ENCODE measurements around the gene MAGEA9B.
"Not testable (repeated sequence)": the region's sequence is repeated elsewhere in the genome, so short reads cannot be mapped to it uniquely, and the experiment has no call there.

Gene MAGEA9B

GRCh38 chrX:149587359-149587758 is at the start of gene MAGEA9B:
Gene MAGEA9B, minus strand, starts transcription at chrX:149587459. Its CDS starts 4,280 bp downstream, at chrX:149583179.
- DNase-seq (ENCODE audit: low read depth) = not testable (repeated sequence)

GRCh38 chrX:149633511-149633910 is 46.3 kb upstream of the MAGEA9B start:
- DNase-seq (ENCODE audit: low read depth) = no peak

GRCh38 chrX:149631234-149632165 is 44.2 kb upstream of the MAGEA9B start, which contains the start of gene TMEM185A:
Gene TMEM185A, minus strand, starts transcription at chrX:149631792. Its CDS starts 212 bp downstream, at chrX:149631580.
- peak; percentile 41 for DNase-seq (ENCODE audit: low read depth)

- no peak for DNase-seq (ENCODE audit: low read depth)
Measured at GRCh38 chrX:149630681-149631233, 43.5 kb upstream of the MAGEA9B start.

- no peak for DNase-seq (ENCODE audit: low read depth)
Measured at GRCh38 chrX:149629730-149630387, 42.6 kb upstream of the MAGEA9B start.

GRCh38 chrX:149628768-149629167 is 41.5 kb upstream of the MAGEA9B start:
- no peak for DNase-seq (ENCODE audit: low read depth)

GRCh38 chrX:149628280-149628679 is 41.0 kb upstream of the MAGEA9B start:
- DNase-seq (ENCODE audit: low read depth) = no peak

- not testable (repeated sequence) for DNase-seq (ENCODE audit: low read depth)
Measured at GRCh38 chrX:149626829-149627228, 39.6 kb upstream of the MAGEA9B start.

GRCh38 chrX:149619662-149620061 is 32.4 kb upstream of the MAGEA9B start:
- not testable (repeated sequence) for DNase-seq (ENCODE audit: low read depth)

- no peak for DNase-seq (ENCODE audit: low read depth)
Measured at GRCh38 chrX:149618871-149619270, 31.6 kb upstream of the MAGEA9B start.

- DNase-seq (ENCODE audit: low read depth) = no peak
Measured at GRCh38 chrX:149611623-149612175, 24.4 kb upstream of the MAGEA9B start.

GRCh38 chrX:149610511-149610910 is 23.3 kb upstream of the MAGEA9B start:
- DNase-seq (ENCODE audit: low read depth) = no peak

- no peak for DNase-seq (ENCODE audit: low read depth)
Measured at GRCh38 chrX:149607699-149608098, 20.4 kb upstream of the MAGEA9B start.

- DNase-seq (ENCODE audit: low read depth) = not testable (repeated sequence)
Measured at GRCh38 chrX:149605248-149605885, 18.1 kb upstream of the MAGEA9B start.

- DNase-seq (ENCODE audit: low read depth) = not testable (repeated sequence)
Measured at GRCh38 chrX:149598603-149599002, 11.3 kb upstream of the MAGEA9B start.

GRCh38 chrX:149595943-149596342 is 8.7 kb upstream of the MAGEA9B start:
- DNase-seq (ENCODE audit: low read depth) = not testable (repeated sequence)

- not testable (repeated sequence) for DNase-seq (ENCODE audit: low read depth)
Measured at GRCh38 chrX:149595214-149595613, 8.0 kb upstream of the MAGEA9B start, which contains the start of gene HSFX2. Gene HSFX2, minus strand, starts transcription at chrX:149595314. Its CDS starts 614 bp downstream, at chrX:149594700.

- not testable (repeated sequence) for DNase-seq (ENCODE audit: low read depth)
Measured at GRCh38 chrX:149590993-149591392, 3.7 kb upstream of the MAGEA9B start.

GRCh38 chrX:149585631-149586030 is 1.6 kb downstream of the MAGEA9B start:
- not testable (repeated sequence) for DNase-seq (ENCODE audit: low read depth)

- not testable (repeated sequence) for DNase-seq (ENCODE audit: low read depth)
Measured at GRCh38 chrX:149573456-149573855, 13.8 kb downstream of the MAGEA9B start.

- DNase-seq (ENCODE audit: low read depth) = no peak
Measured at GRCh38 chrX:149572743-149573142, 14.5 kb downstream of the MAGEA9B start.

GRCh38 chrX:149571770-149572169 is 15.5 kb downstream of the MAGEA9B start:
- DNase-seq (ENCODE audit: low read depth) = no peak
